OCI-LY1 (cell line): ENCODE results near the gene PNO1.

Source experiments
- H2AFZ ChIP-seq: fragments of 200-600 bp; sonication (generic), shearing (Covaris generic); 2 replicates; pipeline ENCODE4 v1.6.0; 2014; ENCODE audit warnings: antibody characterized with exemption, mild to moderate bottlenecking, low read length
- H3F3A ChIP-seq: fragments of 200-600 bp; sonication (generic), shearing (Covaris generic); 2 replicates; pipeline ENCODE4 v1.6.0; 2014; ENCODE audit warnings: mild to moderate bottlenecking, antibody characterized with exemption, low read length, moderate library complexity; ENCODE audit not compliant: insufficient read depth
- H3K27ac ChIP-seq: fragments of 200-600 bp; sonication (generic); 2 replicates; pipeline ENCODE4 v1.5.1; 2014; ENCODE audit warnings: low read length, mixed run types, mild to moderate bottlenecking, low read depth; ENCODE audit not compliant: poor library complexity, severe bottlenecking
- H3K27me3 ChIP-seq: fragments of 200-600 bp; sonication (generic); 2 replicates; pipeline ENCODE4 v1.6.0; 2014; ENCODE audit warnings: antibody characterized with exemption, mild to moderate bottlenecking, low read length, moderate library complexity; ENCODE audit not compliant: insufficient read depth
- H3K36me3 ChIP-seq: fragments of 200-600 bp; sonication (generic); 2 replicates; pipeline ENCODE4 v1.6.1; 2014; ENCODE audit warnings: mild to moderate bottlenecking, antibody characterized with exemption, low read length, moderate library complexity, mixed read lengths; ENCODE audit not compliant: insufficient read depth
- H3K4me1 ChIP-seq: fragments of 200-600 bp; sonication (generic); 2 replicates; pipeline ENCODE4 v1.5.1; 2014; ENCODE audit warnings: mild to moderate bottlenecking, low read length, moderate library complexity; ENCODE audit not compliant: insufficient read depth, severe bottlenecking
- H3K4me2 ChIP-seq: fragments of 200-600 bp; sonication (generic), shearing (Covaris generic); 2 replicates; pipeline ENCODE4 v1.6.1; 2014; ENCODE audit warnings: low read length
- H3K4me3 ChIP-seq: fragments of 200-600 bp; sonication (generic); 2 replicates; pipeline ENCODE4 v1.5.1; 2014; ENCODE audit warnings: low read length, low read depth, mild to moderate bottlenecking, mixed read lengths; ENCODE audit not compliant: poor library complexity, severe bottlenecking
- H3K79me2 ChIP-seq: fragments of 200-600 bp; shearing (Covaris generic); 2 replicates; pipeline ENCODE4 v1.6.1; 2016; ENCODE audit warnings: mixed run types, low read length, mixed read lengths; ENCODE audit not compliant: insufficient read depth
- H3K9ac ChIP-seq: fragments of 200-600 bp; sonication (generic), shearing (Covaris generic); 2 replicates; pipeline ENCODE4 v1.6.1; 2014; ENCODE audit warnings: mild to moderate bottlenecking, low read length, mixed read lengths
- H3K9me2 ChIP-seq: fragments of 200-600 bp; sonication (generic), shearing (Covaris generic); 2 replicates; pipeline ENCODE4 v1.6.1; 2014; ENCODE audit warnings: low read depth, mild to moderate bottlenecking, low read length, mixed read lengths
- H3K9me3 ChIP-seq: fragments of 200-600 bp; shearing (Covaris generic); 2 replicates; pipeline ENCODE4 v1.6.1; 2014; ENCODE audit warnings: low read length, mixed read lengths
- H4K20me1 ChIP-seq: fragments of 200-600 bp; sonication (generic), shearing (Covaris generic); 2 replicates; pipeline ENCODE4 v1.6.0; 2016; ENCODE audit warnings: mild to moderate bottlenecking, low read length; ENCODE audit not compliant: insufficient read depth
- EZH2 ChIP-seq: fragments of 200-600 bp; sonication (generic), shearing (Covaris generic); IDR thresholded peaks from 2 replicates; pipeline ENCODE4 v1.8.0; 2017; ENCODE audit warnings: borderline replicate concordance, mixed run types, mild to moderate bottlenecking, antibody characterized with exemption, low read length, moderate library complexity, mixed read lengths
- TF ChIP-seq, protein P1 (sequence below): fragments of 200-600 bp; sonication (generic), shearing (Covaris generic); IDR thresholded peaks from 2 replicates; pipeline ENCODE4 v1.5.1; 2017; ENCODE audit warnings: mild to moderate bottlenecking, antibody characterized with exemption, low read length, moderate library complexity, mixed read lengths

The PNO1 gene

DNA sequence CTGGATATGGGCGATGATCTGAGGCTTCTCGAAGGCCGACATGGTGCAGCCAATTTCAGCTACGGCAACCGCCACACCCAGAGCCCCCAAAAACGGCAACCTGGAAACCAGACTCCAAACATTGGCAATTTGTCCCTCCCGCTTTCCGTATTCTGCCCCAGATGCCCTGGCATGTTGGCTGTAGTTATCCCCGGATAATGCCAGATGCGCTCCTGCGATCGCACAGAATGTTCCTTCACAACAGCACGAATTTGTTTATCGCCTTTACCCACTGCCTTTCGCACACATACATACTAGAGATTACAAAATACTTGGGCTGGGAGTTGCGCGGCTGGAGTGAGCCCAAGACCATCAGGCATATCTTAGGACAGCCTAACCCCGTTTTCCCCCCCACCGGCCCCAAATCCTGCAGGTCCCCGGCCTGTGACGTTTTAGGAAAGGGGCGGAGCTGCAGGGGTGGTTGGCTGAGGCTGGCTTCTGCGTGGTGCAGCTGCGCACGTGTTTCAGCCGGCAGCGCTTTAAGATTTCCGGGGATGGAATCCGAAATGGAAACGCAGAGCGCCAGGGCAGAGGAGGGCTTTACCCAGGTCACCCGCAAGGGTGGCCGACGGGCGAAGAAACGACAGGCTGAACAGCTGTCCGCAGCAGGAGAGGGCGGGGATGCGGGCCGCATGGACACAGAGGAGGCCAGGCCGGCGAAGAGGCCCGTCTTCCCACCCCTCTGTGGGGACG lies at the start of gene PNO1:
TSS of gene PNO1 (plus strand) at position 487 of the 732 bp plus-strand sequence. CDS start at position 534, 47 bp downstream.
- peaks cover 34% of the 10 kb centered on the region for H3K79me2 ChIP-seq

DNA sequence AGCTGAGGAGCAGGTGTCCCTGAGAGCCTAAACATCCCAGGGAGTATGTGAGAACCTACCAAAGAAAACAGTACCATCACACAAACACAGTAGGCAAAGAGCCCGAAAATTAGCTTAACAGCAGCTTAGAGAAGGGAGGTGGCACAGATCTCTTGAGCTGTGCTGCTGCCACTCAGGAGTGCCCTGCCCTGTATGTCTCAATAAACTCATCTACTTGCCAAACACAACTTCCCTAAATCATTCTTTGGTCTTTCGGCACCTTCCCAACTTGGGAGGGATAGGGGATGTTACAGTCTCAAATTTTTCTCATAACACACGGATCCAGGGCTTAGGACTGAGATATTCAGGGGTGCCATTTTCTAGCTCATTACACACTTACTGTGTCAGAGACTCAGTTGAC lies 49.6 kb upstream of the PNO1 start:
- TF ChIP-seq, protein P1, sequence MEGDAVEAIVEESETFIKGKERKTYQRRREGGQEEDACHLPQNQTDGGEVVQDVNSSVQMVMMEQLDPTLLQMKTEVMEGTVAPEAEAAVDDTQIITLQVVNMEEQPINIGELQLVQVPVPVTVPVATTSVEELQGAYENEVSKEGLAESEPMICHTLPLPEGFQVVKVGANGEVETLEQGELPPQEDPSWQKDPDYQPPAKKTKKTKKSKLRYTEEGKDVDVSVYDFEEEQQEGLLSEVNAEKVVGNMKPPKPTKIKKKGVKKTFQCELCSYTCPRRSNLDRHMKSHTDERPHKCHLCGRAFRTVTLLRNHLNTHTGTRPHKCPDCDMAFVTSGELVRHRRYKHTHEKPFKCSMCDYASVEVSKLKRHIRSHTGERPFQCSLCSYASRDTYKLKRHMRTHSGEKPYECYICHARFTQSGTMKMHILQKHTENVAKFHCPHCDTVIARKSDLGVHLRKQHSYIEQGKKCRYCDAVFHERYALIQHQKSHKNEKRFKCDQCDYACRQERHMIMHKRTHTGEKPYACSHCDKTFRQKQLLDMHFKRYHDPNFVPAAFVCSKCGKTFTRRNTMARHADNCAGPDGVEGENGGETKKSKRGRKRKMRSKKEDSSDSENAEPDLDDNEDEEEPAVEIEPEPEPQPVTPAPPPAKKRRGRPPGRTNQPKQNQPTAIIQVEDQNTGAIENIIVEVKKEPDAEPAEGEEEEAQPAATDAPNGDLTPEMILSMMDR = no peak
- no peak for TF ChIP-seq EZH2
- Histone ChIP-seq H3K4me1 (no peaks in the 10 kb centered on the region), H4K20me1 (no peaks in the 10 kb centered on the region), H3K27me3 (no peaks in the 10 kb centered on the region; the same call in 1 of the 2 replicates), H3K4me3 (no peak overlapping the region), H3K9ac (no peak overlapping the region), H3F3A (no peaks in the 10 kb centered on the region), H3K27ac (no peak overlapping the region), H3K4me2 (no peak overlapping the region), H3K36me3 (no peaks in the 10 kb centered on the region), H3K79me2 (no peaks in the 10 kb centered on the region), H3K9me3 (no peaks in the 10 kb centered on the region), H2AFZ (no peak overlapping the region), H3K9me2 (no peaks in the 10 kb centered on the region)

More for the DNA sequence above, at the start of gene PNO1:
- H3K9me2 ChIP-seq = no peaks in the 10 kb centered on the region
- H3F3A ChIP-seq = no peaks in the 10 kb centered on the region
- H3K27me3 ChIP-seq = no peaks in the 10 kb centered on the region
- peak within 1 kb of the TSS; percentile 17; the same call in 1 of the 2 replicates for H2AFZ ChIP-seq
- no peaks in the 10 kb centered on the region for H4K20me1 ChIP-seq
- peaks cover 25% of the 10 kb centered on the region for H3K4me1 ChIP-seq
- peak within 1 kb of the TSS; percentile 69 for H3K27ac ChIP-seq
- peak within 1 kb of the TSS; percentile 85 for H3K9ac ChIP-seq
- H3K4me2 ChIP-seq = peak within 1 kb of the TSS; percentile 100
- H3K9me3 ChIP-seq = no peaks in the 10 kb centered on the region
- no peak for TF ChIP-seq EZH2
- TF ChIP-seq, protein P1 = no peak
- peak within 1 kb of the TSS; percentile 87 for H3K4me3 ChIP-seq
- H3K36me3 ChIP-seq = peaks cover 31% of the 10 kb centered on the region

DNA sequence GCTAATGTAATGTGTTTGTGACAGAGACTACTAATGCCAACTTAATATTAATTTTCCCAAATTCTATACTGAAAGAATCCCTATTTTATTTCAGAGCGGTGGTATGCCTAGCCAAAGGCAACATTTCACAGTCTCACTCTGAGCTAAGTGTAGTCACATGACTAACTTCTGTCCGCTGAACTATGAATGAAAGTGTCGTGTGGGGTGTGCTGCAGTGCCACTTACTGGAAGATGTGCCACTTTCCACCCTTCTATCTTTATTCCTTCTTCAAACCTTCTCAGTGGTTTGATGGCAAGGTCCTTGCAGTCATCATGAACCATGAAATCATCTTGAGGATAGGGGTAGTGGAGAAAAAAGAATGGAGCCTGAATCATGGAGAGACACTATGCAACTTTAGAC lies 47.6 kb upstream of the PNO1 start:
- Histone ChIP-seq H3F3A (no peaks in the 10 kb centered on the region), H3K4me1 (no peaks in the 10 kb centered on the region), H3K36me3 (no peaks in the 10 kb centered on the region), H3K9ac (no peak overlapping the region), H3K4me2 (no peak overlapping the region), H3K79me2 (no peaks in the 10 kb centered on the region), H4K20me1 (no peaks in the 10 kb centered on the region), H3K4me3 (no peak overlapping the region), H3K27me3 (no peaks in the 10 kb centered on the region; the same call in 1 of the 2 replicates), H2AFZ (no peak overlapping the region), H3K9me3 (no peaks in the 10 kb centered on the region), H3K9me2 (no peaks in the 10 kb centered on the region), H3K27ac (no peak overlapping the region)
- no peak for TF ChIP-seq EZH2
- TF ChIP-seq, protein P1 = peak; percentile 62
